ENCODE measurements around the gene OLFM3. TPM values are rescaled to one million over a fixed set of nuclear protein-coding genes. Genes with fewer than 3 reads are reported as not detected.

Gene OLFM3
- total and polyA plus RNA-seq, 3 donors from 2014 or later = 0.56 TPM; not detected in 2

- H3K4me3 ChIP-seq = no peak overlapping the region
- intact Hi-C loops (cut with DNase I; ENCODE audit: low total_unique reads) = no loop called here
- no peaks in the 10 kb centered on the region for H3K4me1 ChIP-seq
- H3K36me3 ChIP-seq (ENCODE audit: low read depth, missing control alignments) = no peaks in the 10 kb centered on the region
- TF ChIP-seq CTCF (IDR thresholded peaks at IDR 0.05) = no peak
- no peak for TF ChIP-seq POLR2A (IDR thresholded peaks at IDR 0.05)
- H3K27me3 ChIP-seq = no peaks in the 10 kb centered on the region
- H3K27ac ChIP-seq = no peak overlapping the region
- DNase-seq = no peak
- no peaks in the 10 kb centered on the region for H3K9me3 ChIP-seq
Measured at GRCh38 chr1:101908980-101909379, 87.7 kb downstream of the OLFM3 start.

- H3K4me3 ChIP-seq = no peak overlapping the region
- no peaks in the 10 kb centered on the region for H3K9me3 ChIP-seq
- H3K4me1 ChIP-seq = no peaks in the 10 kb centered on the region
- no peaks in the 10 kb centered on the region for H3K36me3 ChIP-seq (ENCODE audit: low read depth, missing control alignments)
- intact Hi-C loops (cut with DNase I; ENCODE audit: low total_unique reads) = no loop called here
- WGBS, 2 donors = 87 to 90% methylated on average over 2 of the region's 2 CpGs
- no peak for TF ChIP-seq CTCF (IDR thresholded peaks at IDR 0.05)
- TF ChIP-seq POLR2A (IDR thresholded peaks at IDR 0.05) = no peak
- H3K27ac ChIP-seq = no peak overlapping the region
- no peaks in the 10 kb centered on the region for H3K27me3 ChIP-seq
- no peak for DNase-seq
Measured at GRCh38 chr1:101907264-101907663, 89.5 kb downstream of the OLFM3 start.

- Histone ChIP-seq H3K9me3 (no peaks in the 10 kb centered on the region), H3K4me3 (no peak overlapping the region), H3K4me1 (no peaks in the 10 kb centered on the region), H3K27ac (no peak overlapping the region), H3K36me3 (ENCODE audit: low read depth, missing control alignments) (no peaks in the 10 kb centered on the region), H3K27me3 (no peaks in the 10 kb centered on the region)
- 81 to 85% methylated on average over 2 of the region's 2 CpGs for WGBS, 2 donors
- intact Hi-C loops (cut with DNase I; ENCODE audit: low total_unique reads) = no loop called here
- TF ChIP-seq CTCF (IDR thresholded peaks at IDR 0.05) = no peak
- no peak for TF ChIP-seq POLR2A (IDR thresholded peaks at IDR 0.05)
- DNase-seq = no peak
Measured at GRCh38 chr1:101905283-101905835, 91.4 kb downstream of the OLFM3 start.

- Histone ChIP-seq H3K36me3 (ENCODE audit: low read depth, missing control alignments) (no peaks in the 10 kb centered on the region), H3K27me3 (no peaks in the 10 kb centered on the region), H3K4me1 (no peaks in the 10 kb centered on the region), H3K4me3 (no peak overlapping the region), H3K9me3 (no peaks in the 10 kb centered on the region), H3K27ac (no peak overlapping the region)
- no peak for DNase-seq
- intact Hi-C loops (cut with DNase I; ENCODE audit: low total_unique reads) = no loop called here
- 72 to 82% methylated on average over 1 of the region's 1 CpG for WGBS, 2 donors
- TF ChIP-seq POLR2A (IDR thresholded peaks at IDR 0.05) (no peak), CTCF (IDR thresholded peaks at IDR 0.05) (no peak)
Measured at GRCh38 chr1:101902199-101902598, 94.5 kb downstream of the OLFM3 start.

GRCh38 chr1:101898137-101898536 is 98.6 kb downstream of the OLFM3 start:
- Histone ChIP-seq H3K27me3 (no peaks in the 10 kb centered on the region), H3K36me3 (ENCODE audit: low read depth, missing control alignments) (no peaks in the 10 kb centered on the region), H3K4me1 (no peaks in the 10 kb centered on the region), H3K27ac (no peak overlapping the region), H3K4me3 (no peak overlapping the region), H3K9me3 (no peaks in the 10 kb centered on the region)
- WGBS, 2 donors = 88 to 94% methylated on average over 2 of the region's 2 CpGs
- TF ChIP-seq POLR2A (IDR thresholded peaks at IDR 0.05) (no peak), CTCF (IDR thresholded peaks at IDR 0.05) (no peak)
- DNase-seq = no peak
- intact Hi-C loops (cut with DNase I; ENCODE audit: low total_unique reads) = no loop called here
